ENCODE data around the gene PLA2G4B. TPM values are rescaled to one million over a fixed set of nuclear protein-coding genes. Genes with fewer than 3 reads are reported as not detected.

Gene PLA2G4B
- total RNA-seq, 1 experiment from 2014 or later = 11.0 TPM

- TF ChIP-seq STAT6 (CRISPR knock-in tag; conservative IDR thresholded peaks at IDR 0.05; ENCODE audit: low read depth) (no peak), IRF2 (CRISPR knock-in tag; IDR thresholded peaks at IDR 0.05; ENCODE audit: borderline replicate concordance, low read depth) (no peak), ZNF512 (CRISPR knock-in tag; IDR thresholded peaks at IDR 0.05; ENCODE audit: borderline replicate concordance) (no peak)
Measured at GRCh38 chr15:41844814-41845213, 6.2 kb downstream of the PLA2G4B start (continued).

DNA sequence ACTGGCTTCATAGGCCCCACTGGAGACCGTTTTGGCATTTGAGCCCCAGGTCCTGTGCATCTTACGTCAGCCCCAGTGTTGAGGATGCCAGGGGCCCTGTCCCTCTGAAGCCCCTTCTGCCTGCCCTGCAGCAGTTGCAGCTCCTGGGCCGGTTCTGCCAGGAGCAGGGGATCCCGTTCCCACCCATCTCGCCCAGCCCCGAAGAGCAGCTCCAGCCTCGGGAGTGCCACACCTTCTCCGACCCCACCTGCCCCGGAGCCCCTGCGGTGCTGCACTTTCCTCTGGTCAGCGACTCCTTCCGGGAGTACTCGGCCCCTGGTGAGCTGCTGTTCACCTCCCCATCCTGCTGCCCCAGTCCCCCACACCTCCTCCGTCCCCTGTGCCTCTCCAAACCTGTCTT lies 8.6 kb downstream of the PLA2G4B start:
- Mint-ChIP-seq H3K27me3 (ENCODE audit: low read depth) (no peaks in the 10 kb centered on the region), H3K36me3 (peaks cover 10% of the 10 kb centered on the region), H3K9me3 (no peaks in the 10 kb centered on the region), H3K4me3 (no peak overlapping the region), H3K4me1 (no peaks in the 10 kb centered on the region), H3K27ac (no peak overlapping the region)
- POLR2A ChIA-PET = no interaction called here
- ATAC-seq (no peak), DNase-seq (ENCODE audit: low spot score) (no peak)
- no peak for TF ChIP-seq TP53 (CRISPR knock-in tag; IDR thresholded peaks at IDR 0.05)
- no peak for TF ChIP-seq ATF3 (CRISPR knock-in tag; conservative IDR thresholded peaks at IDR 0.05)
- TF ChIP-seq MYBL2 (CRISPR knock-in tag; IDR thresholded peaks at IDR 0.05) = no peak
- no peak for TF ChIP-seq USF1 (CRISPR knock-in tag; IDR thresholded peaks at IDR 0.05)
- TF ChIP-seq ZNF416 (CRISPR knock-in tag; IDR thresholded peaks at IDR 0.05) = no peak
- no peak for TF ChIP-seq ZNF671 (CRISPR knock-in tag; IDR thresholded peaks at IDR 0.05)
- TF ChIP-seq IRF2 (CRISPR knock-in tag; IDR thresholded peaks at IDR 0.05; ENCODE audit: borderline replicate concordance, low read depth) = no peak
- TF ChIP-seq, protein P1, sequence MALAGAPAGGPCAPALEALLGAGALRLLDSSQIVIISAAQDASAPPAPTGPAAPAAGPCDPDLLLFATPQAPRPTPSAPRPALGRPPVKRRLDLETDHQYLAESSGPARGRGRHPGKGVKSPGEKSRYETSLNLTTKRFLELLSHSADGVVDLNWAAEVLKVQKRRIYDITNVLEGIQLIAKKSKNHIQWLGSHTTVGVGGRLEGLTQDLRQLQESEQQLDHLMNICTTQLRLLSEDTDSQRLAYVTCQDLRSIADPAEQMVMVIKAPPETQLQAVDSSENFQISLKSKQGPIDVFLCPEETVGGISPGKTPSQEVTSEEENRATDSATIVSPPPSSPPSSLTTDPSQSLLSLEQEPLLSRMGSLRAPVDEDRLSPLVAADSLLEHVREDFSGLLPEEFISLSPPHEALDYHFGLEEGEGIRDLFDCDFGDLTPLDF (CRISPR knock-in tag; IDR thresholded peaks at IDR 0.05) = no peak
- no peak for TF ChIP-seq USF2 (CRISPR knock-in tag; IDR thresholded peaks at IDR 0.05)
- no peak for TF ChIP-seq CREM (CRISPR knock-in tag; IDR thresholded peaks at IDR 0.05)
- no peak for TF ChIP-seq CREB1 (CRISPR knock-in tag; IDR thresholded peaks at IDR 0.05)
- no peak for TF ChIP-seq ATF6 (CRISPR knock-in tag; IDR thresholded peaks at IDR 0.05)
- TF ChIP-seq GRHL2 (CRISPR knock-in tag; IDR thresholded peaks at IDR 0.05; ENCODE audit: insufficient replicate concordance, severe bottlenecking) = no peak
- no peak for TF ChIP-seq ZNF512 (CRISPR knock-in tag; IDR thresholded peaks at IDR 0.05; ENCODE audit: borderline replicate concordance)
- no peak for TF ChIP-seq GABPB1 (CRISPR knock-in tag; IDR thresholded peaks at IDR 0.05)
- CTCF ChIA-PET = interaction anchor here (2.1 to 2.5 kb wide), 2 partner anchors 11 to 58 kb away, joined by 8 read pairs; no protein-coding TSS in a partner anchor
